ENCODE data around the gene PCDHA4.

PCDHA4 gene

DNA sequence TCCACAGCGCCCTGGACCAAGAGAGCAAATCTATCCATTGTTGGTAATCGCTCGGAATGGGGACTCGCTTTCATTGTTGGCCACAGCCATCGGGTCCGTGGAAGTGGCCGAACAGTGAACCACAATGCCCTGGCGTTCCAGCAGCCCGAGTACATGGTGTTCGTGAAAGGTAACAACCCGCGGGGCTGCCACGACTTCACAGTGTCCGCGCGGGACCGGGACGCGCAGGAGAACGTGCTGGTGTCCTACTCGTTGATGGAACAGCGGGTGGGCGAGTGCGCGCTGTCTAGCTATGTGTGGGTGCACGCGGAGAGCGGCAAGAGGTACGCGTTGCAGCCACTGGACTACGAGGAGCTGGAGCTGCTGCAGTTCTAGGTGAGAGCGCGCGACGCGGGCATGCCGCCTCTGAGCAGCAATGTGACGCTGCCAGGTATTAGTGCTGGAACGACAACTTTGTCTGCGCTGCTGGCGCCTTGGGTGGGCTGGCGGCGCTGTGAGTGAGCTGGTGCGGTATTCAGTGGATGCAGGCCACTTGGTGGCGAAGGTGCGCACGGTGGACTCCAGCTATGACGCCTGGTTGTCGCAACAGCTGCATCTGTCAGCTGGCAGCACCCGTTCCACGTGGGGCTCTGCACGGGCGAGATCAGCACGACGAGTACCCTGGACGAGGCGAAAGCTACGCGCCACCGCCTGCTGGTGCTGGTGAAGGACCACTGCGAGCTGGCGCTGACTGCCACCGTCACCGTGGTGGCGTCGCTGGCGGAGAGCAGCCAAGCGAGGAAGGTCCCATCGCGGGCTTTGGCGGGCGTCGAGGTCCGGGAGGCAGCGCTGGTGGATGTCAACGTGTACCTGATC, 55.8 kb downstream of the PCDHA4 start:
- DNase-seq, result no peak
